Measurements from ENCODE around the gene KSR1. TPM values are rescaled to one million over a fixed set of nuclear protein-coding genes. Genes with fewer than 3 reads are reported as not detected.

Gene KSR1
- polyA plus RNA-seq, 1 of the 3 experiments (the other 2 are of a cell fraction): 7.5 TPM

DNA sequence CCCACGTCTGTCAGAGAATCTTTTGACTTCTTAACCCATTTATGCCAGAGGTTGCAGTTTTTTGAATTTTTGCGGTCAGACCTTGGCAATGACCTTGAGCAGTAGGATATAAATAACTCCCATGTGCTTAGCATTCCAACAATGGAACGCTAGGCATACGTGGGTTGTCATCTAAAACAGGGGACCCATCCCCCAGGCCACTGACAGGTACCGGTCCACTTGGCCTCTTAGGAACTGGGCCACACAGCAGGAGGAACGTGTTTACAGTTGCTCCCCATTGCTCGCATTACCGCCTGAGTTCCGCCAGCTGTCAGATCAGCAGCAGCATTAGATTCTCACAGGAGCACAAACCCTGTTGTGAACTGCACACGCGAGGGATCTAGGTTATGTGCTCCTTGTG, 97.9 kb downstream of the KSR1 start:
- H3K79me2 ChIP-seq (ENCODE audit: insufficient read depth): no peaks in the 10 kb centered on the region
- POLR2A ChIA-PET: no interaction called here
- H3K27ac ChIP-seq (ENCODE audit: low read depth in 2 of 2, low read length in 1 of 2): peak overlapping the region in 1 of 2 experiments; percentile 34; a peak in 1 of 4 replicates
- H3K4me3 ChIP-seq (ENCODE audit: low read depth in 2 of 2, low read length in 1 of 2): no peak overlapping the region
- WGBS (ENCODE audit: low lambda C conversion rate): 81% methylated on average over 11 of the region's 11 CpGs
- H3K36me3 ChIP-seq (replicated peaks in 1 of 2; ENCODE audit: control insufficient read depth in 1 of 2, insufficient read depth in 2 of 2, low read length in 1 of 2): no peaks in the 10 kb centered on the region
- no peaks in the 10 kb centered on the region for H3K9me2 ChIP-seq
- H3K27me3 ChIP-seq (ENCODE audit: insufficient read depth): no peaks in the 10 kb centered on the region
- peaks cover 21 to 29% of the 10 kb centered on the region in 2 experiments for H3K4me1 ChIP-seq (ENCODE audit: control insufficient read depth in 1 of 2, insufficient read depth in 2 of 2, low read depth in 1 of 2, low read length in 1 of 2)
- no peaks in the 10 kb centered on the region for H3F3A ChIP-seq (replicated peaks; ENCODE audit: insufficient read depth)
- no peak for DNase-seq
- H2AFZ ChIP-seq (ENCODE audit: low read depth): no peak overlapping the region
- H3K9ac ChIP-seq: no peak overlapping the region
- H3K9me3 ChIP-seq: no peaks in the 10 kb centered on the region
- no peak overlapping the region for H3K4me2 ChIP-seq
- TF ChIP-seq RAD21 (IDR thresholded peaks at IDR 0.05; ENCODE audit: low read length): no peak
- 0 out of 4 replicates have a peak, but pooled peaks of 1 of the 2 experiments have one; percentile 6 for TF ChIP-seq EP300 (IDR thresholded peaks at IDR 0.05; ENCODE audit: borderline replicate concordance in 1 of 2, low read depth in 1 of 2, low read length in 1 of 2)
- TF ChIP-seq, protein P1, sequence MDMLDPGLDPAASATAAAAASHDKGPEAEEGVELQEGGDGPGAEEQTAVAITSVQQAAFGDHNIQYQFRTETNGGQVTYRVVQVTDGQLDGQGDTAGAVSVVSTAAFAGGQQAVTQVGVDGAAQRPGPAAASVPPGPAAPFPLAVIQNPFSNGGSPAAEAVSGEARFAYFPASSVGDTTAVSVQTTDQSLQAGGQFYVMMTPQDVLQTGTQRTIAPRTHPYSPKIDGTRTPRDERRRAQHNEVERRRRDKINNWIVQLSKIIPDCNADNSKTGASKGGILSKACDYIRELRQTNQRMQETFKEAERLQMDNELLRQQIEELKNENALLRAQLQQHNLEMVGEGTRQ (IDR thresholded peaks at IDR 0.05; ENCODE audit: borderline replicate concordance, low read depth, low read length): no peak
- TF ChIP-seq, protein P2, sequence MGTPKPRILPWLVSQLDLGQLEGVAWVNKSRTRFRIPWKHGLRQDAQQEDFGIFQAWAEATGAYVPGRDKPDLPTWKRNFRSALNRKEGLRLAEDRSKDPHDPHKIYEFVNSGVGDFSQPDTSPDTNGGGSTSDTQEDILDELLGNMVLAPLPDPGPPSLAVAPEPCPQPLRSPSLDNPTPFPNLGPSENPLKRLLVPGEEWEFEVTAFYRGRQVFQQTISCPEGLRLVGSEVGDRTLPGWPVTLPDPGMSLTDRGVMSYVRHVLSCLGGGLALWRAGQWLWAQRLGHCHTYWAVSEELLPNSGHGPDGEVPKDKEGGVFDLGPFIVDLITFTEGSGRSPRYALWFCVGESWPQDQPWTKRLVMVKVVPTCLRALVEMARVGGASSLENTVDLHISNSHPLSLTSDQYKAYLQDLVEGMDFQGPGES (IDR thresholded peaks at IDR 0.05; ENCODE audit: low read depth, low read length): no peak
- TF ChIP-seq MEF2A (IDR thresholded peaks at IDR 0.05; ENCODE audit: borderline replicate concordance, low read depth): peak; percentile 64; the same call in 1 of the 2 replicates
- TF ChIP-seq, protein P3, sequence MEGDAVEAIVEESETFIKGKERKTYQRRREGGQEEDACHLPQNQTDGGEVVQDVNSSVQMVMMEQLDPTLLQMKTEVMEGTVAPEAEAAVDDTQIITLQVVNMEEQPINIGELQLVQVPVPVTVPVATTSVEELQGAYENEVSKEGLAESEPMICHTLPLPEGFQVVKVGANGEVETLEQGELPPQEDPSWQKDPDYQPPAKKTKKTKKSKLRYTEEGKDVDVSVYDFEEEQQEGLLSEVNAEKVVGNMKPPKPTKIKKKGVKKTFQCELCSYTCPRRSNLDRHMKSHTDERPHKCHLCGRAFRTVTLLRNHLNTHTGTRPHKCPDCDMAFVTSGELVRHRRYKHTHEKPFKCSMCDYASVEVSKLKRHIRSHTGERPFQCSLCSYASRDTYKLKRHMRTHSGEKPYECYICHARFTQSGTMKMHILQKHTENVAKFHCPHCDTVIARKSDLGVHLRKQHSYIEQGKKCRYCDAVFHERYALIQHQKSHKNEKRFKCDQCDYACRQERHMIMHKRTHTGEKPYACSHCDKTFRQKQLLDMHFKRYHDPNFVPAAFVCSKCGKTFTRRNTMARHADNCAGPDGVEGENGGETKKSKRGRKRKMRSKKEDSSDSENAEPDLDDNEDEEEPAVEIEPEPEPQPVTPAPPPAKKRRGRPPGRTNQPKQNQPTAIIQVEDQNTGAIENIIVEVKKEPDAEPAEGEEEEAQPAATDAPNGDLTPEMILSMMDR (IDR thresholded peaks at IDR 0.05): no peak
- no peak for TF ChIP-seq GATA2 (CRISPR knock-in tag; IDR thresholded peaks at IDR 0.05)
- no peak for TF ChIP-seq FOXM1 (IDR thresholded peaks at IDR 0.05; ENCODE audit: low read depth)
- peak; percentile 45 for TF ChIP-seq TCF12 (IDR thresholded peaks at IDR 0.05)
- TF ChIP-seq TAF1 (IDR thresholded peaks at IDR 0.05; ENCODE audit: borderline replicate concordance, low read depth, low read length): no peak
- TF ChIP-seq, protein P4, sequence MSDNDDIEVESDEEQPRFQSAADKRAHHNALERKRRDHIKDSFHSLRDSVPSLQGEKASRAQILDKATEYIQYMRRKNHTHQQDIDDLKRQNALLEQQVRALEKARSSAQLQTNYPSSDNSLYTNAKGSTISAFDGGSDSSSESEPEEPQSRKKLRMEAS (IDR thresholded peaks at IDR 0.05; ENCODE audit: low read depth): 0 out of 2 replicates have a peak, but pooled peaks have one; percentile 32
- TF ChIP-seq GABPA (IDR thresholded peaks at IDR 0.05; ENCODE audit: low read depth): no peak
- no peak for TF ChIP-seq ELF1 (IDR thresholded peaks at IDR 0.05)
- no peak for TF ChIP-seq POLR2AphosphoS5 (IDR thresholded peaks at IDR 0.05; ENCODE audit: low read depth, low read length)
- TF ChIP-seq, protein P5, sequence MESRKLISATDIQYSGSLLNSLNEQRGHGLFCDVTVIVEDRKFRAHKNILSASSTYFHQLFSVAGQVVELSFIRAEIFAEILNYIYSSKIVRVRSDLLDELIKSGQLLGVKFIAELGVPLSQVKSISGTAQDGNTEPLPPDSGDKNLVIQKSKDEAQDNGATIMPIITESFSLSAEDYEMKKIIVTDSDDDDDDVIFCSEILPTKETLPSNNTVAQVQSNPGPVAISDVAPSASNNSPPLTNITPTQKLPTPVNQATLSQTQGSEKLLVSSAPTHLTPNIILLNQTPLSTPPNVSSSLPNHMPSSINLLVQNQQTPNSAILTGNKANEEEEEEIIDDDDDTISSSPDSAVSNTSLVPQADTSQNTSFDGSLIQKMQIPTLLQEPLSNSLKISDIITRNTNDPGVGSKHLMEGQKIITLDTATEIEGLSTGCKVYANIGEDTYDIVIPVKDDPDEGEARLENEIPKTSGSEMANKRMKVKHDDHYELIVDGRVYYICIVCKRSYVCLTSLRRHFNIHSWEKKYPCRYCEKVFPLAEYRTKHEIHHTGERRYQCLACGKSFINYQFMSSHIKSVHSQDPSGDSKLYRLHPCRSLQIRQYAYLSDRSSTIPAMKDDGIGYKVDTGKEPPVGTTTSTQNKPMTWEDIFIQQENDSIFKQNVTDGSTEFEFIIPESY (IDR thresholded peaks at IDR 0.05; ENCODE audit: borderline replicate concordance, low read depth): no peak
- TF ChIP-seq FOSL2 (IDR thresholded peaks at IDR 0.05; ENCODE audit: borderline replicate concordance, low read depth): no peak
- TF ChIP-seq RXRA (IDR thresholded peaks at IDR 0.05; ENCODE audit: borderline replicate concordance, low read depth): no peak
- TF ChIP-seq YY1 (IDR thresholded peaks at IDR 0.05; ENCODE audit: low read depth): no peak
- no peak for TF ChIP-seq TEAD4 (IDR thresholded peaks at IDR 0.05; ENCODE audit: borderline replicate concordance, insufficient read depth)
- TF ChIP-seq NFIC (IDR thresholded peaks at IDR 0.05; ENCODE audit: borderline replicate concordance): peak; percentile 35; the same call in 1 of the 2 replicates
- no peak for TF ChIP-seq JUND (IDR thresholded peaks at IDR 0.05)
- CTCF ChIA-PET: interaction anchor here (1.6 kb wide), 1 partner anchor 326 kb away, joined by 3 read pairs; no protein-coding TSS in a partner anchor
- no peaks in the 10 kb centered on the region for H4K20me1 ChIP-seq (ENCODE audit: insufficient read depth)
